Measurements from ENCODE around the gene HOXA4.

DNA sequence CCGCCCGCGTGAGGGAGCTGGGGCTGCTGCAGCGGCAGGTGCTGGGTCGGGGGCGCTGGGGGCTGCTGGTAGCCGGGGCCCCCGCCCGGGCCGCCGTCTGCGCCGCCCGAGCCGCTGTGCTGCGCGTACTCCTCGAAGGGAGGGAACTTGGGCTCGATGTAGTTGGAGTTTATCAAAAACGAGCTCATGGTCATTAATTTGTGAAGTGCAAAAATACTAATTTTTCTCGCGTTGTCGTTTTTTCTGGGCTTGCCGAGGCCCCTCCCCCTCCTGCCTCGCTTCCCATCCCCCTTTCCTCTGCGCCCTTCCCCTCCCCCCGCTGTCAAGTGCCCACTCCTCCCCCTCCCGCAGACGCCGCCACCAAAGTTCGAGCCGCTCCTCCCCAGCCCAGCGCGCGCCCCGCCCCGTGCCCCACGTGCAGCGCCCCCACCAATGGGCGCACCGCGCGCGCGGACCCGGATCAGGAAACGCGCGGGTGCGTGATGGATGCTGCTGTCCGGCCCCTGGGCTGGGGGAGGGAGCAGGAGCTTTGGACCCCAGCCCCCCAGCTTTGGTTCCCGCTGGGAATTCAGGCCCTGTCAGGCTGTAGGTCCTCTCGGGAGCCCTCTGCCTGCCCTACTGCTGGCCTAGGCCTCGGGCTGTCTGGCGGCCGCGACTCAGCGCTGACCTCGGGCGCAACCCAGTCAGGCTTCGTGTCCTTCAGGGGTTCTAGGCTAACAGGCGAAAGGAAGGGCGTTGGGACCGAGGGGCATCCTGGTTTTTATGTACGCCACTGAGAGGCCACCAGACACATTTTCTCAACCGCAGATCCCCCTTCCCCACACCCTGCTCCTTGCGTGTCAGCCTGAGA is at the start of gene HOXA4:
- TF ChIP-seq, protein P1, sequence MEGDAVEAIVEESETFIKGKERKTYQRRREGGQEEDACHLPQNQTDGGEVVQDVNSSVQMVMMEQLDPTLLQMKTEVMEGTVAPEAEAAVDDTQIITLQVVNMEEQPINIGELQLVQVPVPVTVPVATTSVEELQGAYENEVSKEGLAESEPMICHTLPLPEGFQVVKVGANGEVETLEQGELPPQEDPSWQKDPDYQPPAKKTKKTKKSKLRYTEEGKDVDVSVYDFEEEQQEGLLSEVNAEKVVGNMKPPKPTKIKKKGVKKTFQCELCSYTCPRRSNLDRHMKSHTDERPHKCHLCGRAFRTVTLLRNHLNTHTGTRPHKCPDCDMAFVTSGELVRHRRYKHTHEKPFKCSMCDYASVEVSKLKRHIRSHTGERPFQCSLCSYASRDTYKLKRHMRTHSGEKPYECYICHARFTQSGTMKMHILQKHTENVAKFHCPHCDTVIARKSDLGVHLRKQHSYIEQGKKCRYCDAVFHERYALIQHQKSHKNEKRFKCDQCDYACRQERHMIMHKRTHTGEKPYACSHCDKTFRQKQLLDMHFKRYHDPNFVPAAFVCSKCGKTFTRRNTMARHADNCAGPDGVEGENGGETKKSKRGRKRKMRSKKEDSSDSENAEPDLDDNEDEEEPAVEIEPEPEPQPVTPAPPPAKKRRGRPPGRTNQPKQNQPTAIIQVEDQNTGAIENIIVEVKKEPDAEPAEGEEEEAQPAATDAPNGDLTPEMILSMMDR (conservative IDR thresholded peaks at IDR 0.05) = no peak
- peak; percentile 27; the same call in 1 of the 2 replicates for TF ChIP-seq ZFX (IDR thresholded peaks at IDR 0.05)
